ENCODE results near the gene ADAMTS15.
A peak's percentile ranks its signal among the peaks of the same experiment; 100 is the strongest.

Gene ADAMTS15

GRCh38 chr11:130416906-130417305 is 31.5 kb upstream of the ADAMTS15 start:
- no peak for DNase-seq (ENCODE audit: low read depth in 2 of 2, low spot score in 1 of 2)

GRCh38 chr11:130418210-130418609 is 30.2 kb upstream of the ADAMTS15 start:
- DNase-seq (ENCODE audit: low read depth in 2 of 2, low spot score in 1 of 2), result no peak

GRCh38 chr11:130418756-130419155 is 29.7 kb upstream of the ADAMTS15 start:
- DNase-seq (ENCODE audit: low read depth in 2 of 2, low spot score in 1 of 2), result no peak

- no peak for DNase-seq (ENCODE audit: low read depth in 2 of 2, low spot score in 1 of 2)
Measured at GRCh38 chr11:130420478-130421198, 27.8 kb upstream of the ADAMTS15 start.

DNA sequence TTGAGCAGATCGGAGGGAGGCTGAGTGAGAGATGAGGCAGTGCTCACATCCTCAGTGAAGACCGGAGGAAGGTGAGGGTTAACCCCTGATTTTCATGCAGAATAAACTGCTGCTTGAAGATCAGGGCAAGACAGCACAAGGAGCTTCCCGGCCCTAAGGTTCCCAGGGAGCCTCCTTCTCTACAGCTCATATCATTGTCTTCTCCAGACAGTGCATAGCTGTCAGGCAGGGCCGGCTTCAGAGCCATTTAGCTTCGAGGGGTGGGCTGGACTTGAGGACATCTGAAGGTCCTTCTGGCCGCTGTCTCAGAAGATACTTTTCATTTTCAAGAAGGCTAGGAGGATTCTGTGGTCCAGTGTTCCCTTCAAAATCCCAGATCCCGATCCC is 27.3 kb upstream of the ADAMTS15 start:
- no peak for DNase-seq (ENCODE audit: low read depth in 2 of 2, low spot score in 1 of 2)

DNA sequence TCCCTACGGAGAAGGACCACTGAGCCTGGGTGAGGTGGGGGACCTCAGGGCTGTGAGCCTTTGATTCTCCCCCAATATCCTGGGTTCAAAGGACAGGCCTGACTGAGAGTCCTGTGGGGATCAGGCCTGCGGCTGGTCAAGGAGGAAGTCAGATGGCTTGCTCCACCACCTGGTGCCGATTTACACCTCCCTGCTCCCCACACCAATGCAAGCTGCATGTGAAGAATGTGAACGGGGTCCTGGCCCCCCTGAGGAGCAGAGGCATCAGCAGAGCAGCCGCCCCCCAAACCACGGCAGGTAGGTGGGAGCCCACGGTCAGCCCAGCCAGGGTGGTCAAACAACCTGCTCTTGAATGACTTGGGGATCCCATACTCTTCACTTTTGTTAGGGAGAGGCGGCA is 26.7 kb upstream of the ADAMTS15 start:
- DNase-seq (ENCODE audit: low read depth in 2 of 2, low spot score in 1 of 2), result no peak

DNA sequence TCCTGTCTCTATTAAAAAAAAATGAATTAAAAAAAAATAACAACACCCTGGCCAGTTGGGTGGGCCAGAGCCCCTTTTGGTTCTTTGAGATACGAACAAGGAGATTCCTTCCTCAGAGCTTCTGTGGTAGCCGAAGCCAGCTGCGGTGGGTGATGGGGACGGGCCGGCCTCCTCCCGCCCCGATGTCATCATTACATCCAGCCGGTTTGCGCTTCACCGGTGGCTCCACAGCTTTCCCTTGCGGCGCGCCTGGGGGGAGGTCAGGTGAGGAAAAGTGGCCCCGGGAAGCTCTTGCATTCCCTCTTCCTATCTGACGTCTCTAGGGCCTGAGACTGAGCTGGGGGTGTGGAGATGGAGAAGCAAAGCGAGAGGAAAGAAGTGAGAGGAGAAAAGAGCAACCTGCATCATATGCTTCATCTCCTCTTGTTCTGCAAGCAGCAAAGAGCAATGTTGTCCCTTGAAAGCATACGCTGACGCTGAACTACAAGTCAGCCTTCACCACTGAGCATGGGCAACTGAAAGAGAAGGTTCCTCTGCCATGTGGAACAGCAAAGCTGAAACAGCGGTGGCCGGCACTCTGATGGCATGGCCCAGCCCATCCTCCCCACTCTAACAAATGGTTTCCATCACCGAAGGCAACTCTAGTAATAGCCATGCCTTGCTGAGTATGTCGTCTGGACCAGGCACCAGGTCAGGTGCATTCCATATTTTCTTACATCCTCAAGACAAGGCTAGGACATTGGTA is 26.0 kb upstream of the ADAMTS15 start:
- no peak for DNase-seq (ENCODE audit: low read depth in 2 of 2, low spot score in 1 of 2)

- no peak for DNase-seq (ENCODE audit: low read depth in 2 of 2, low spot score in 1 of 2)
Measured at GRCh38 chr11:130423541-130424142, 24.8 kb upstream of the ADAMTS15 start.

- DNase-seq (ENCODE audit: low read depth in 2 of 2, low spot score in 1 of 2), result no peak
Measured at GRCh38 chr11:130424613-130425140, 23.8 kb upstream of the ADAMTS15 start.

- no peak for DNase-seq (ENCODE audit: low read depth in 2 of 2, low spot score in 1 of 2)
Measured at GRCh38 chr11:130425156-130425555, 23.3 kb upstream of the ADAMTS15 start.

DNA sequence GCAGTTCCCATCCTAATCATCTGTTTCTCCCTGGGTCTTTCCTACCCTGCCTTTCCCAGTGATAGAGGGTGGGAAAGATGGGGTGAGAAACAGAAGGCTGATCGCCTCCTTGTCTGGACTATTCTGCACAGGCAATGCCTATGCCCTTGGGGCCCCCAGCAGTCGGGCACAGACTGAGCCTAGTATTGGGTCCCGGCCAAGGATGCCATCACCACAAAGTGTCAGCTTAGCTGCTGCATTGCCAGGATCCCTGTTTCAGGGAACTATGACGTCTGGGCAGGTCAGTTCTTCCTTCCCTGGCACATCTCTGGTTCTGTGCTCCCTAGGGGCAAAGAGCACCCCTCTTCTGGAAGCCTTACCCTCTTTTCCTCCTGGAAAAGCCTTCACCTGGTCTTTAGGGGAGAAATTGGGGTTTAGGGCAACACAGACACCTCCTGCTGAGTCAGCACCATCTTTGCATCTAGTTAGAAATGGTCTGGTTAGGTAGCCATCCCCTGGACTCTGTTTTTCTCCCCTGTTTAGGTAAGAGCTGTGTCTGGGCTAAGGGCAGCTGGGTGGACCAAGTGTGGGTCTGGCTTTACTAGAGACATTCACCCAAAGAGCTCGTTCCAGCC is 22.1 kb upstream of the ADAMTS15 start:
- no peak for DNase-seq (ENCODE audit: low read depth in 2 of 2, low spot score in 1 of 2)

DNA sequence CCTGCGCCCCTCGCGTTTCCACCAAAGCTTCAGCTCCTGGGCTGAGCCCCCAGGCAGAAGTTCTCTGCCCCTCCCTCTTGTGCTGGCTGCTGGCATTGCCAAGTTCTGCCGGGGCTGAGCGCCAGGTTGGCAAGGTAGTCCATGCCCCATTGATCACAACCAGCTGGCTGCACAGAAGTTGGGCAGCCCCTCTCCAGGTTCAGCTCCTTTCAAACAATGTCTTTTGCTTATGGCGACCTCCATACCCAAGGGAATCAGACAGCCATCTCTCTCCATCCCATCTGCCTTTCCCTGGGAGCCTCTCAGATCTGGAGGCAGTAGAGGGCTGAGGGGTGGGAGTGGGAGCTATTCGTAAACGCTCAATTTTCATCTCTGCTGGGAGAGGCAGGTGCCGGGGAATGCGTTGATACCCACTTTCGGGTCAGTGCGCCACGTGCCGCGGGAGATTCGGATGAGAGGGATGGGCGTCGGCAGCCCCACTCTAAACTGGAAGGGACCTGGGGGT is 21.6 kb upstream of the ADAMTS15 start:
- DNase-seq (ENCODE audit: low read depth in 2 of 2, low spot score in 1 of 2), result no peak

- no peak for DNase-seq (ENCODE audit: low read depth in 2 of 2, low spot score in 1 of 2)
Measured at GRCh38 chr11:130427581-130428315, 20.7 kb upstream of the ADAMTS15 start.

DNA sequence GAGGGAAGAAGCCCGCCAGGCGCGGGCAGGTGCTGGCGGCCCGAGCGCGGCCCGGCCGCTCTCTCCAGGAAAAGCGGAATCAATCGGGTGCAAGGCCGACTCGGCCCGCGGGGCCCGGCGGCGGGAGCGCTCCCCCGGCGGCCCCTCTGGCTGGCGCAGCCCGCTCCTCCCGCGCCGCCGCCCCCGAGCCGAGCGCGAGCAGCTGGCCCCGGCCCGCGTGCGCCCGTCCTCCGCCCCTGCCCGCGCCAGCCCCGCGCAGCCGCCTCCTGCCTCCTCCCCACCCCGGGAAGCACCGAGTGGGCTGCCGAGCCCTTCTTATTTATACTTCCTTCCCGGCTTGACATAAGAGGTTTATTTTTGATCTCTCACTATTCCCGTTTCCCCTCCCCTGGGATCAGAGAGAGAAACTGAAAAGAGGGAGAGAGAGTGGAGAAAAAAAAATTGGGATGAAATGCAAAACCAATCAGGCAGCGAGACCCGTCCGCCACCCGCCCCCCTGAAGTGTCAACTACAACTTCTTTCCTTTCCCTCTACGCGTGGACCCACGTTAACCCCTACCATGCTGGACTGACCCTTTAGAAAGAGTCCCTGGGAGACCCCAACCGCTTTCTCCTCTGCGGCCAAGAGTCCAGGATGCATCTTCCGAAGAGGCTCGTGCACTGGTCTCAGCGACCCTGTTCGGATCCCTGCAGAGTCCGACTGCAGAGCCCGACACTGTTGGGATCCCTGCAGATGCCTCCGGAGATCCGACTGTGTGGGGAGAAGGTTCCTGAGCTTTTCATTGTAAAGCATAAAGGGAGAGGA is 19.9 kb upstream of the ADAMTS15 start, which contains the start of gene ADAMTS8:
Gene ADAMTS8 (minus strand): TSS at position 294 of the 804 bp plus-strand sequence. CDS start 323 bp downstream, outside the sequence.
- no peak for DNase-seq (ENCODE audit: low read depth in 2 of 2, low spot score in 1 of 2)

GRCh38 chr11:130429120-130429681 is 19.2 kb upstream of the ADAMTS15 start:
- DNase-seq (ENCODE audit: low read depth in 2 of 2, low spot score in 1 of 2), result no peak

DNA sequence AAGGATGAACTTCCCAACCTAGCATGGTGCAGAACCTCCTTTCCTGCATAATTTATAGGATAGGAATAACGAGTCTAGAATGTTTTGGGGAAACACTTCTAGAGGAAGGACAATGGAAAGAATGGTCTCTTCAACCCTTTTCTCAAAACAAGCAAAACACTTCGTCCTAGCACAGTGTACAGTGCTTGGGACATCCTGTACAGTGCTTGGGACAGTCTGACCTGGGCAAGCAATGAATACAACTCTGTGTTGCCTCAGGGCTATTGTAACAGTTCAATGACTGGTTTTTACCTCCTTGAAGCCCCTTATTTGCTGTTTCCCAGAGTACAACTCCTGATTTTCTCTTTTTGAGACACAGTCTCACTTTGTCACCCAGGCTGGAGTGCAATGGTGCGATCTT is 18.5 kb upstream of the ADAMTS15 start:
- no peak for DNase-seq (ENCODE audit: low read depth in 2 of 2, low spot score in 1 of 2)

DNA sequence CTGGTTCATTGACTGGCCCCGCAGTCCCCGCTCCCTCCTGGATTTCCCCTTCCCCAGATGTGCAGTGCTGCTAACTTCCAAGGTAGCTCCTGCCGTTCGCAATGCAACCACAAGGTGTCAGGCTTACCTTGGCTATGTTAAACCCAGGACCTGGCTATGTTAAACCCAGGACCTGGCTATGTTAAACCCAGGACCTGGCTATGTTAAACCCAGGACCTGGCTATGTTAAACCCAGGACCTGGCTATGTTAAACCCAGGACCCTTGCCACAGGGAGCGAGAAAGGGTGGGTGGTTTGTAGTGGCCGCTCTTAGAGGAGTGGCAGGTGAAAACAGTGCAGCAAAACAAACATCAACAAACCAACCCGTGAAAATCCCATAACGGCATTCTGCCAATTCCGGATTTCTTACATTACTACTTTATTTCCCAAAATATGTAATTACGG is 17.1 kb upstream of the ADAMTS15 start:
- DNase-seq (ENCODE audit: low read depth in 2 of 2, low spot score in 1 of 2), result peak; percentile 20 to 39

DNA sequence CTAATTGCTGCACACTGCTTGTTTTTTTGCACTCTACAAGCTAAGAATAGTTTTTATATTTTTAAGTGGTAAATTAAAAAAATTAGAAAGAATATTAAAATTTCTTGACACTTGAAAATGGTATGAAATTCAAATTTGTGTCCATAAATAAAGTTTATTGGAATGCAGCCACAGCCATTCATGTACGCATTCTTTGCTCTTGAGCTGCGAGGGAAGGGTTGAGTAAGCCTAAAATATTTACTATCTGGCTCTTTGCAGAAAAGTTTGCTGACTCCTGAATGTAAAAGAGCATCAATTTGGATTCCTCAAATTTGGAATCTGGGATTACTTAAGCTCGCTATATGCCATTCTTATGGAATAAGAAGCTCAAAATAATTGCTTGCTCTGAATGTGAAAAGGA is 16.6 kb upstream of the ADAMTS15 start:
- DNase-seq (ENCODE audit: low read depth in 2 of 2, low spot score in 1 of 2), result no peak

DNA sequence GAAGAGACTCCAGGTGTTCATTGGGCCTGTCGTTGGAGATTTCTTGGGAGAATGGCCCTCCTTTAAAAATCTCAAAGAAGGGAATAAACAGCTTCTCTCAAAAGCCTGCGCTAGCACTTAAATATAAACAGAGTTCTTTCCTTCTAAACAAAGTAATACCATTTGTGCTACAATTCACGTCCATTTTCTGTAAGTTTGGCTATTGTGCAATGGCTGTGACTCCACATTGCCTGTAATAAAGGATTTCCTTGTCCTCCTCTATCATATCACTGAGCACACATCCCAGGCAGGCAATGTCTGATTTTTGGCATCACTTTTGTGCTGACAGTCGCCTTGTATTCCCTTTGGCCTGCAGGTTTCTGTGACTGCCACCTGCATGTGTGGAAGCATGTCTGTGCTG is 15.1 kb upstream of the ADAMTS15 start:
- no peak for DNase-seq (ENCODE audit: low read depth in 2 of 2, low spot score in 1 of 2)

Measured in stimulated activated CD8-positive, alpha-beta memory T cell treated with anti-CD3 and anti-CD28 coated beads, Interleukin-4, amount 100 ng/mL, for 4 hours (primary cell).